Neutrophil (primary cell): ENCODE measurements around the gene CREB3L1.

Experiments used
- H3K27ac ChIP-seq: fragments of 200-600 bp; sonication (generic); 2 replicates; pipeline ENCODE4 v1.5.1; 2016; ENCODE audit warnings: mild to moderate bottlenecking, moderate library complexity
- H3K27me3 ChIP-seq: fragments of 200-600 bp; sonication (generic); 2 replicates; pipeline ENCODE4 v1.6.0; 2016; ENCODE audit warnings: mild to moderate bottlenecking
- H3K36me3 ChIP-seq: fragments of 200-600 bp; sonication (generic); 2 replicates; pipeline ENCODE4 v1.5.1; 2017
- H3K4me1 ChIP-seq, 2 experiments: fragments of 200-600 bp in 1 of 2; sonication (generic) in 1 of 2; 1 replicate in 1 of 2; 2 replicates in 1 of 2; pipeline versions ENCODE4 v1.5.1 to v1.6.1; 2013 to 2016; ENCODE audit warnings: low read depth in 1 of 2, low read length in 1 of 2, mild to moderate bottlenecking in 1 of 2, moderate library complexity in 1 of 2; ENCODE audit not compliant: control insufficient read depth in 1 of 2, insufficient read depth in 1 of 2
- H3K4me3 ChIP-seq, 2 experiments: fragments of 200-600 bp in 1 of 2; sonication (generic) in 1 of 2; 1 replicate in 1 of 2; 2 replicates in 1 of 2; pipeline ENCODE4 v1.5.1; 2013 to 2016; ENCODE audit warnings: low read depth in 1 of 2, low read length in 1 of 2, mild to moderate bottlenecking in 1 of 2, moderate library complexity in 1 of 2
- H3K9me3 ChIP-seq: fragments of 200-600 bp; sonication (generic); 2 replicates; pipeline ENCODE4 v1.5.1; 2016
- CTCF ChIP-seq: fragments of 200-600 bp; sonication (generic); IDR thresholded peaks from 2 replicates; pipeline ENCODE4 v1.5.1; 2016; ENCODE audit warnings: antibody characterized with exemption

CREB3L1 gene

GRCh38 chr11:46247090-46247489 is 30.4 kb upstream of the CREB3L1 start:
- Histone ChIP-seq H3K36me3 (no peaks in the 10 kb centered on the region), H3K4me1 (peaks cover 11 to 12% of the 10 kb centered on the region in 2 experiments), H3K27me3 (no peaks in the 10 kb centered on the region), H3K9me3 (no peaks in the 10 kb centered on the region), H3K27ac (no peak overlapping the region), H3K4me3 (no peak overlapping the region)
- TF ChIP-seq CTCF, result no peak

DNA sequence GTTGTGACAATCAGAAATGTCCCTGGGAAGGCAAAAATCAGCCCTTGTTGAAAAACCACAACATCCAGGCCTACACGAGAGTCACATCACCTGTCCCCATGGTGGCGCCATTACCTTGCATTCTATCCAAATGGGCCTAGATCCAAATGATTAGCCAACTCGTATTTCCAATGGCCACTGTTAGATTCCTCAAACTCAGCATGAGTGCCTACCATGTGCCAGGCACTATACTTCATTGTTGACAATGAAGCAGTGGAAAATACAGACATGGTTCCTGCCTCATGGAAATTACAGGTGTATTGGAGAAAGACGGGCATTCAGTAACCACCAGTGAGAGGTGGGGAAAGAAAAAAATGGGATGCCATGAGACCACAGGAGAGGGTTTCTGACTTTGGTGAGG is 29.8 kb upstream of the CREB3L1 start:
- Histone ChIP-seq H3K27me3 (no peaks in the 10 kb centered on the region), H3K27ac (no peak overlapping the region), H3K9me3 (no peaks in the 10 kb centered on the region), H3K4me1 (peaks cover 11 to 12% of the 10 kb centered on the region in 2 experiments), H3K36me3 (no peaks in the 10 kb centered on the region), H3K4me3 (no peak overlapping the region)
- TF ChIP-seq CTCF, result no peak

DNA sequence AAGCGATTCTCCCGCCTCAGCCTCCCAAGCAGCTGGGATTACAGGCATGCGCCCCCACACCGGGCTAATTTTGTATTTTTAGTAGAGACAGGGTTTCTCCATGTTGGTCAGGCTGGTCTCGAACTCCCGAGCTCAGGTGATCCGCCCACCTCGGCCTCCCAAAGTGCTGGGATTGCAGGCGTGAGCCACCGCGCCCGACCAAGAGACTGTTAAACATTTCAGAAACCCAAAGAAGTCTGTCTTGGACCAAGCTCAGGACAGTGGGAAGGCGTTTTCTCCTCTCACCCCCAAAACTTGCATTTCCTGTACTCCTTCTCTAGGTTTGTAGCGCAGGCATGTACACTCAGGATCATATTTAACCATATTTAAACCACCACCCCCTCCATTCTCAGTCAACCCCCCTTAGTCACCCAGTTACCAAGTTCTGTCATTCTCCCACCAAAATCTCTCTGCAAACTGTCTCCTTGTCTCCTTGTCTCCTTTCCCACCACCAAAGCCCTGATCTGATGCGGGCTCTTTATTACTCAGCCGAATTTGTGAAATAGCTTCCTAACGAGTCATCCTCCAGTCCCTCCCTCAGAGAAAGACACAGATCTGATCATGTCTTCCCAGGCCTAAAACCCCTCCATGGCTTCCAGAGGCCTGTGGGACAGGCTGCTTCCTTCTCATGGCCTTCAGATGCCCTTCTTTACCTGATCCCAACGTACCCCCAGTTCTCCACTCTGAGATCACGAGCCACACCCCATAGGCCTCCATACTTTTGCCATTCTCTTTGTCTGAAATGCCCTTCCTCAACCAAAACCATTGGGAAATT is 29.0 kb upstream of the CREB3L1 start:
- no peaks in the 10 kb centered on the region for H3K27me3 ChIP-seq
- no peaks in the 10 kb centered on the region for H3K9me3 ChIP-seq
- peaks cover 2 to 3% of the 10 kb centered on the region in 2 experiments for H3K4me1 ChIP-seq
- H3K4me3 ChIP-seq, result no peak overlapping the region
- no peak overlapping the region for H3K27ac ChIP-seq
- no peaks in the 10 kb centered on the region for H3K36me3 ChIP-seq
- no peak for TF ChIP-seq CTCF

GRCh38 chr11:46249103-46249937 is 28.1 kb upstream of the CREB3L1 start:
- Histone ChIP-seq H3K27me3 (no peaks in the 10 kb centered on the region), H3K4me1 (no peaks in the 10 kb centered on the region), H3K4me3 (no peak overlapping the region), H3K36me3 (no peaks in the 10 kb centered on the region), H3K9me3 (no peaks in the 10 kb centered on the region), H3K27ac (no peak overlapping the region)
- TF ChIP-seq CTCF, result no peak

DNA sequence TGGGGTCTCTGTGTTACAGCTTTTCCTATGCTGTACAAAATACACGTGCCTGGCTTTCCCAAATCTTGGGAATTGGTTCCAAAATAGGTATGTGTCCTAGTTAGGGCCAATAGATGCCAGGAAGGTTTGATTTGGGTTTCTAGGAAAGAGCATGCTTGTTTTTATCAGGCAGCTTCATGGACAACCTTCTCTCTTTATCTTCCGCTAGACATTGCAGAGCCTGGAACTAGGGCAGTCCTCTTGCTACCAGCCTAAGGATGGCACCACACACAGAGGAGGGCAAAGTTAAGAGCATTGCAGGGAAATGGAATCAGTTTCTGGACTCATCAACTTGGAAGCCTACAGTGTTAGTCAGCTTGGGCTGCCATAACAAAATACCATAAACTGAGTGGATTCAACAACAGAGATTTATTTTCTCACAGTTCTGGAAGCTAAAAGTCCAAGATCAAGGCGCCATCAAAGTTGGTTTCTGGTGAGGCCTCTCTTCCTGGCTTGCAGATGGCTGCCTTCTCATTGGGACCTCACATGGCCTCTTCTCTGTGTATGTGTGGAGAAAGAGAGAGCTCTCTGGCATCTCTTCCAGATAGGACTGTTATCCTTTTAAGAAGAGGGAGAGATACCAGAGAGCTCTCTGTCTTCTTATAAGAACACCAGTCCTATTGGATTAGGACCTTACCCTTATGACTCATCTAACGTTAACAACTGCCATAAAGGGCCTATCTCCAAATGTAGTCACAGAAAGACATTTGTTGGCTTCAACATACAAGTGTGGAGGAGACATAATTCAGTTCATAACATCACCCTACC is 27.3 kb upstream of the CREB3L1 start:
- Histone ChIP-seq H3K27ac (no peak overlapping the region), H3K4me1 (no peaks in the 10 kb centered on the region), H3K27me3 (no peaks in the 10 kb centered on the region), H3K9me3 (no peaks in the 10 kb centered on the region), H3K36me3 (no peaks in the 10 kb centered on the region), H3K4me3 (no peak overlapping the region)
- no peak for TF ChIP-seq CTCF
